HG03521 (cell line): ENCODE data around the gene VWA5A.
"Not testable (repeated sequence)": the region's sequence is repeated elsewhere in the genome, so short reads cannot be mapped to it uniquely, and the experiment has no call there.

ENCODE experiments used
- ATAC-seq: cut with Tn5 transposase; IDR thresholded peaks from one replicate; pipeline ENCODE4 v1.9.1; 2021; ENCODE audit warnings: mild to moderate bottlenecking, moderate library complexity; ENCODE audit not compliant: unreplicated experiment

Gene VWA5A

GRCh38 chr11:124168796-124169195 is 53.5 kb downstream of the VWA5A start:
- no peak for ATAC-seq

- not testable (repeated sequence) for ATAC-seq
Observed at GRCh38 chr11:124170315-124170714, 55.1 kb downstream of the VWA5A start.

GRCh38 chr11:124170801-124171586 is 55.7 kb downstream of the VWA5A start:
- no peak for ATAC-seq

- ATAC-seq: no peak
Observed at GRCh38 chr11:124172101-124172500, 56.9 kb downstream of the VWA5A start.

GRCh38 chr11:124172599-124172998 is 57.3 kb downstream of the VWA5A start:
- ATAC-seq: no peak

DNA sequence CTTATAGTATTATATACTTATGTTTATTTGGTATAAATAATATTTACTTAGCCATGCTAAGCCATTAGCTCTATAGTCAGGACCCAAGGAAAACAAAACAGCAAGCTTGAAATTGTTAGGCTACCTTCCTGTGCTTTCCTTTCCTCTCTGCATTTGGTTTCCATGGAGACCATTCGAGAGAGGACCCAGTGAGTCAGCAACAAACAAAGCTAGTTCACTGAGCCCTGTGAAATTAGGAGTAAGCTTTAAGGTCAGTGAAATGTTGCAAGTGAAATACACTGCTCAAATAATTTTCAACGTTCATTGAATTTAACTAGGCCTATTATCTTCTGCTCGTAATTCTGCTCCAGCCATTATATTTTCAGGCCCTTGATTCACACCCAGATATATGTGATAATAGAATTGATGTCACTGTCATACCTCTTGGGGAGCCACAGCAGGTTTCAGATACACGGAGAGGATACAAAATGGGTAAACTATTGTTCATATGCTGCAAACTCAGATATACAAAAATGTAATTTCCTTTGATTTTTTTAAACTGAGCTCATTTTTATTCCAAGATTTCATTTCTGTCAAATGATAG is 58.8 kb downstream of the VWA5A start:
- ATAC-seq: no peak

DNA sequence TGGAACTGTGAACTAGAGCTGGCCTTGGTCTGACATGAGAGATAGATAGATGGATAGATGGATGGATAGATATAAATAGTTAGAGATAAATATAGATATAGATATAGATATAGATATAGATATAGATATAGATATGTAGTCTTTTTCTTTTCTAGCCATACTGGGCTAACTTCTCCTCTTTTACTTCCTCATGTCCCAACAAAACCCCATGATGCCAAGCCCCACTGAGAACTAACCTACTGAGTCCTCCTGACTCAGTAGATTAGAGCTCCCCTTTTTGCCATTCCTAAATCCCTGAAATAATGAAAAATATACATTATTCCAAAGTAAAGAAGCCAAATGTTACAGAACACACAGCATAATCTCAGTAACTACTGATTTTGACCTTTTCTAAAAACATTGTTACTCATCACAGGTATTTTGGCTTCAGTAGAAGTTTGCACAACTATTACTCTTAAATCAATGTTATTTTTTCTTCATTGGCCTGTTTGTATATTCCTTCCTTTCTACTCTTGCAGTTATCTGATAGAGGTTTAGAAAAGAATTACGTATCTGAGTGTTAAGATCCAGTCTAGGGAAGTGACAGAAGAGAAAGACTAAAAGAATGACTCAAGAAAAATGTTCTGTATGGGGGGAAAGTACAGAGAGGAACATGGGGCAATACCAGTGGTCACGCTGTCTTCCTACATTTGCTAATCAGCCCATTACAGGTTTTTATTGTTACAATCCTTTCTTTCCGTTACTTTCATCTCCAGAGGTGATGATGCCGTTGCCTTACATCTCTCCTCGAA is 61.9 kb downstream of the VWA5A start:
- ATAC-seq: no peak

- ATAC-seq: no peak
Observed at GRCh38 chr11:124179310-124179709, 64.1 kb downstream of the VWA5A start.

GRCh38 chr11:124183068-124183467 is 67.8 kb downstream of the VWA5A start, which contains the start of gene OR10D3:
TSS of gene OR10D3 (plus strand) at chr11:124183345. CDS start at chr11:124185270, 1,925 bp downstream.
- no peak for ATAC-seq

DNA sequence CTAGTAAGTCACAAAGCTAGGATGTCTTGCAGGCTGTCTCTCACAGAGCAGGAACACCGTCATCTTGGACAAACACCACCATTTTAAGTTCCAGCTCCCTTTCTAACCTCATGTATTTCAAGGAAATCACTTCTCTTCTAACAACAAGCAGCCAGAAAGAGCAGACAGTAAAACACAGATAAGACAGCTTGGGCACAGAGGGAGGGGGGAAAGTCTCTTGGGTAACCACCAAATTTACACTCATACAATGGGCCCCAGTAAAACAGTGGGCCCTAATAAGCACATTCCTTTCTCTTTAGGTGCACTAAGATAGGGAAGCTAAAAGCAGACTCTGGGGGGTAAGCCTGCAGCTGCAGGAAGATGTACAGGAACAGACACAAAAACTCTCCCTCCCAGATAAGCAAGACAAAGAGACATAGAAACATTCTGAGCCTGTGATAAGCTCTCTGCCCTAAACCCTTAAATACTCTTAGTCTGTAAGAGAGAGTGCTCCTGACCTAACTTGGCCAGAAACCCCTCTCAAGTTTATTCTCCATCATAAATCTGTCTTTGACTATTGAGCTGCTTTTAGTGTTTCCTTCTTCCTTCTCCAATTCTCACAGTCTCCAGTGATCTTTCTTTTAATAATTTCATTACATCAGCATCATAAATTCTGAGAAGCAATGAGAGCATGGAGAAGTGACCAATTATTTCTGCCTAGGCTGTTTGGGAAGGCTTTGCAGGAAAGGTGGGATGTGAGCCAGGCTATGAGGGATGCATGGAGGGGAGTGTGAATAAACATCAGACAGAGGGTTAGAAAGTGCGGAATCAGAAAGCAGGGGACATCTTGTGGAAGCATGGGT is 75.3 kb downstream of the VWA5A start:
- ATAC-seq: no peak

DNA sequence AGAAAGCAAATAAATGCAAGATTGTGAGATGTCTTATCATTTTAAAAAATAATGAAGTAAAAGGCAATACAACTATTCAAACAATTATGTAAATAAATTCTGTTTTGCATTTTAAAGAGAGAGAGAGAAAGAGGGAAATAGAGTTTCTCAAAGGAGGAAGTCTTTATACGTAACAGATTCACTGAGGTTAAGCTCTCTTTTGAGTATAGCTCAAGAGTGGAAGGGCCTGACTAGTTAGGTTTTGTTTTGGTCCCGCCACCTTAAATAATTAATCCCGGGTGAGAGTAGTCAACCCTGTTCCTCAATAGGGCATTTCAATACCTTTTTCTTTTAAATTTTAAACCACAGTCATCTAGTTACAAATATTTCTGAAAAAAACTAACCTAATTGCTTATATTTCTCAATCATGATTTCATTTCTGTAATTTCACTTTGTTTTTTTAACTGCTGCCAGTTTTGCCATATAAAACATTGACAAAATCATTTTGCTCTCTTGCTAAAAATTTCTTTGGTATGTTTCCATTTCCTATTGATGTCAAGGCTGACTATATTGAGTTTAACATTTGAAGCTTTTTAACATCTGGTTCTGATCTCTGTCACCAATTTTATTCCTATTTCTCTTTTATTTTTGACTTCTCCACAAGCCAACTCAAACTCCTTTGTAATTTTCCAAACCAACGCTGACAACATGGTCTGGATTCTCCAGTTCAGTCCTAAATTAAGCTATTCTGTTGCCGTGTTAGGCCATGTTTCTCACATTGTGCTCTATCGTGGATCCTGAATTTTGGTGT is 78.2 kb downstream of the VWA5A start:
- no peak for ATAC-seq

GRCh38 chr11:124194293-124195188 is 79.3 kb downstream of the VWA5A start:
- ATAC-seq: no peak

DNA sequence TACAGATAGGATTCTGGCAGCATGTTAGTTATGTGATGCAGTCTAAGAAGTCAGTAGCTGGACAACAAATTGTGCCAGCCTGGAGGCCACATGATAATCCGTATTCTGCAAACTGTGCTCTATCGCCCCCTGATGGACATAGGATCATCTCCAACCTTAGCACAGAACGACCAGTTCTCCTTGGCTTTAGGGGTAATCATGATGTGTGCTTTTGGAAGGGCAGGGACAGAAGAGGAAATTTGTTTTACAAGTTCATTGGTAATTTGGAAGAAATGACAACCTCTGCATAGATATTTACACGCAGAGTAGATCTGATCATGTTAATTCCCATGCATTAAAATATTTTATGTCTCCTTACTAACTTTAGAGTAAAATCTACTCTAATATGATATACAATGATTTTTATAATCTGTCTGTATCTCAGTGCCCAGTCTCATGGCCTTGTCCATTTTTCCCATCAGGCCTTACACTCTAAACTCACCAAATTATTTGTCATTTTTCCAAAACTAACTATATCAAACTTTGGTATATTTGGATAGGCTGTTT is 80.0 kb downstream of the VWA5A start:
- peak; percentile 87 for ATAC-seq
